ENCODE results near the gene CEP170B. TPM values are rescaled to one million over a fixed set of nuclear protein-coding genes. Genes with fewer than 3 reads are reported as not detected.

The CEP170B gene
- polyA plus RNA-seq, 2 of the 4 experiments (the other 2 are of a cell fraction), result 4.5 to 13.5 TPM

DNA sequence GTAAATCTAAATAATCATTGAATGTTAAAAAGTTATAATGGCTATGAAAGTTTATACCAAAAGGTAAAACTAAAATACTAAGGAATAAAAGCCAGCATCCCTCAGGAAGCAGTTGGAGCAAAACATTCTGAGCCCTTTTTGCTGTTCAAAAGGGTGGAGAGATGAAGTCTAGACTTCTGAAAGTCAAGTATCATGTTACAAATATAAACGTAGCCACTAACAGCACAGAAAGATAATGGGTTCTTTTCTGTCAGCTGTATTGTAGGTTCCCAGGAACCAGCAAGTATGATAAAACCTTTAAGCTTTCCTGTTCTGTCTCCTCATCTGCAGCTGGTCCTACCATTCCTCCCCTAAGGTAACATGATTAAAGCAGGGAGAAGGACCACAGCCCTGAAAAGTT lies 43.2 kb downstream of the CEP170B start:
- TF ChIP-seq FOSL2 (IDR thresholded peaks at IDR 0.05) (no peak), FOSL2 (CRISPR knock-in tag; IDR thresholded peaks at IDR 0.05) (no peak), KDM1A (IDR thresholded peaks at IDR 0.05; ENCODE audit: low read depth) (no peak), EP300 (IDR thresholded peaks at IDR 0.05) (no peak), HDAC2 (IDR thresholded peaks at IDR 0.05) (no peak), EHMT2 (IDR thresholded peaks at IDR 0.05; ENCODE audit: low read depth) (no peak)
- TF ChIP-seq, protein P1, sequence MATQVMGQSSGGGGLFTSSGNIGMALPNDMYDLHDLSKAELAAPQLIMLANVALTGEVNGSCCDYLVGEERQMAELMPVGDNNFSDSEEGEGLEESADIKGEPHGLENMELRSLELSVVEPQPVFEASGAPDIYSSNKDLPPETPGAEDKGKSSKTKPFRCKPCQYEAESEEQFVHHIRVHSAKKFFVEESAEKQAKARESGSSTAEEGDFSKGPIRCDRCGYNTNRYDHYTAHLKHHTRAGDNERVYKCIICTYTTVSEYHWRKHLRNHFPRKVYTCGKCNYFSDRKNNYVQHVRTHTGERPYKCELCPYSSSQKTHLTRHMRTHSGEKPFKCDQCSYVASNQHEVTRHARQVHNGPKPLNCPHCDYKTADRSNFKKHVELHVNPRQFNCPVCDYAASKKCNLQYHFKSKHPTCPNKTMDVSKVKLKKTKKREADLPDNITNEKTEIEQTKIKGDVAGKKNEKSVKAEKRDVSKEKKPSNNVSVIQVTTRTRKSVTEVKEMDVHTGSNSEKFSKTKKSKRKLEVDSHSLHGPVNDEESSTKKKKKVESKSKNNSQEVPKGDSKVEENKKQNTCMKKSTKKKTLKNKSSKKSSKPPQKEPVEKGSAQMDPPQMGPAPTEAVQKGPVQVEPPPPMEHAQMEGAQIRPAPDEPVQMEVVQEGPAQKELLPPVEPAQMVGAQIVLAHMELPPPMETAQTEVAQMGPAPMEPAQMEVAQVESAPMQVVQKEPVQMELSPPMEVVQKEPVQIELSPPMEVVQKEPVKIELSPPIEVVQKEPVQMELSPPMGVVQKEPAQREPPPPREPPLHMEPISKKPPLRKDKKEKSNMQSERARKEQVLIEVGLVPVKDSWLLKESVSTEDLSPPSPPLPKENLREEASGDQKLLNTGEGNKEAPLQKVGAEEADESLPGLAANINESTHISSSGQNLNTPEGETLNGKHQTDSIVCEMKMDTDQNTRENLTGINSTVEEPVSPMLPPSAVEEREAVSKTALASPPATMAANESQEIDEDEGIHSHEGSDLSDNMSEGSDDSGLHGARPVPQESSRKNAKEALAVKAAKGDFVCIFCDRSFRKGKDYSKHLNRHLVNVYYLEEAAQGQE (IDR thresholded peaks at IDR 0.05), result no peak
- Histone ChIP-seq H3K4me2 (no peak overlapping the region), H3K4me1 (no peaks in the 10 kb centered on the region), H3K4me3 (no peak overlapping the region), H3K27ac (no peak overlapping the region), H3K9me3 (peaks cover 32% of the 10 kb centered on the region)
- DNase-seq (ENCODE audit: low read depth in 1 of 2, low spot score in 1 of 2) (no peak), ATAC-seq (no peak), FAIRE-seq (no peak)
- 0% methylated on average over 1 of the region's 1 CpG for WGBS (ENCODE audit: missing lambda C conversion rate)
- ChIA-PET CTCF (interaction anchor here (1.2 to 6.1 kb wide), 3 partner anchors 12 to 61 kb away, joined by 3 to 26 read pairs (median 4); no protein-coding TSS in a partner anchor), POLR2A (interaction anchor here (0.9 kb wide), 1 partner anchor 14 kb away, joined by 5 read pairs; no protein-coding TSS in a partner anchor)

DNA sequence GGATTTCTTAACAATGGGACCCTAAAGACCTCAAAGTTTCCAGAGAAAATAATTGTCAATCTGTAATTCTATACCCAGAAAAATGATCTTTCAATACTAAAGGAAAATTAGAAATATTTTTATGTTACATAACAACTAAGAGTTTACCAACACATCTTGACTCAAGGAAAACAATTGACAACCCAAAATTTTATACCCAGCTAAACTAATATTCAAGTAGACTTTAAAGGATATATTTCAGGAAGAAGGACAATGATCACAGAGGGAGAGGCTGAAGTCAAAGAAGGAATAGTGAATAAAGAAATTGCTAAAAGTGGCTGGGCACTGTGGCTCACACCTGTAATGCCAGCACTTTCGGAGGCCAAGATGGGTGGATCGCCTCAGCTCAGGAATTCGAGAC lies 47.0 kb downstream of the CEP170B start:
- TF ChIP-seq JUNB (IDR thresholded peaks at IDR 0.05) (no peak), HOXA7 (CRISPR knock-in tag; IDR thresholded peaks at IDR 0.05) (no peak), RAD21 (conservative IDR thresholded peaks at IDR 0.05 in 1 of 2, IDR thresholded peaks at IDR 0.05 in 1 of 2) (no peak), SMC3 (IDR thresholded peaks at IDR 0.05) (no peak), ZFP36 (IDR thresholded peaks at IDR 0.05; ENCODE audit: borderline replicate concordance, partially characterized antibody) (no peak), TP53 (CRISPR knock-in tag; IDR thresholded peaks at IDR 0.05) (no peak), HDAC2 (IDR thresholded peaks at IDR 0.05) (no peak), RARB (CRISPR knock-in tag; IDR thresholded peaks at IDR 0.05) (no peak), EHF (CRISPR knock-in tag; IDR thresholded peaks at IDR 0.05) (no peak)
- TF ChIP-seq, protein P2, sequence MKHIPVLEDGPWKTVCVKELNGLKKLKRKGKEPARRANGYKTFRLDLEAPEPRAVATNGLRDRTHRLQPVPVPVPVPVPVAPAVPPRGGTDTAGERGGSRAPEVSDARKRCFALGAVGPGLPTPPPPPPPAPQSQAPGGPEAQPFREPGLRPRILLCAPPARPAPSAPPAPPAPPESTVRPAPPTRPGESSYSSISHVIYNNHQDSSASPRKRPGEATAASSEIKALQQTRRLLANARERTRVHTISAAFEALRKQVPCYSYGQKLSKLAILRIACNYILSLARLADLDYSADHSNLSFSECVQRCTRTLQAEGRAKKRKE (CRISPR knock-in tag; IDR thresholded peaks at IDR 0.05; ENCODE audit: low read depth), result no peak
- TF ChIP-seq, protein P1 (IDR thresholded peaks at IDR 0.05), result no peak
- ATAC-seq (no peak), DNase-seq (ENCODE audit: low read depth in 1 of 2, low spot score in 1 of 2) (no peak), FAIRE-seq (no peak)
- Histone ChIP-seq H3K9me3 (peaks cover 26% of the 10 kb centered on the region), H3K4me2 (no peak overlapping the region), H3K4me1 (no peaks in the 10 kb centered on the region), H3K27ac (no peak overlapping the region), H3K4me3 (no peak overlapping the region)
- POLR2A ChIA-PET, result no interaction called here
- 26% methylated on average over 3 of the region's 3 CpGs for WGBS (ENCODE audit: missing lambda C conversion rate)
- CTCF ChIA-PET, result interaction anchor here (0.9 to 6.1 kb wide), 3 partner anchors 15 to 62 kb away, joined by 3 to 26 read pairs (median 4); no protein-coding TSS in a partner anchor
